Measurements from ENCODE around the gene CISD2. TPM values are rescaled to one million over a fixed set of nuclear protein-coding genes. Genes with fewer than 3 reads are reported as not detected.

The CISD2 gene
- total RNA-seq, 6 donors from 2014 or later, result 1.3 to 30.3 (median 18.3) TPM

- no peak overlapping the region for H3K4me3 ChIP-seq
- H3K9me3 ChIP-seq, result no peaks in the 10 kb centered on the region
- H3K4me1 ChIP-seq, result peaks cover 6 to 13% (median 12%) of the 10 kb centered on the region in 4 donors
- 91 to 100% methylated on average over 1 of the region's 1 CpG for WGBS, 2 donors
- ATAC-seq (ENCODE audit: low FRiP score in 2 of 2) (no peak), DNase-seq (no peak)
- H3K27me3 ChIP-seq, result no peaks in the 10 kb centered on the region
- no peak for TF ChIP-seq POLR2A (IDR thresholded peaks at IDR 0.05)
- no peak for TF ChIP-seq POLR2AphosphoS5 (IDR thresholded peaks at IDR 0.05)
- no peak for TF ChIP-seq CTCF (IDR thresholded peaks at IDR 0.05)
- TF ChIP-seq EP300 (IDR thresholded peaks at IDR 0.05), result no peak
- no peaks in the 10 kb centered on the region for H3K36me3 ChIP-seq
- no peak overlapping the region for H3K27ac ChIP-seq
Measured at GRCh38 chr4:102832667-102833066, 36.1 kb upstream of the CISD2 start.

GRCh38 chr4:102836596-102836995, 32.2 kb upstream of the CISD2 start:
- Histone ChIP-seq H3K9me3 (no peaks in the 10 kb centered on the region), H3K4me3 (no peak overlapping the region), H3K27me3 (no peaks in the 10 kb centered on the region), H3K36me3 (no peaks in the 10 kb centered on the region), H3K4me1 (no peaks in the 10 kb centered on the region), H3K27ac (no peak overlapping the region)
- TF ChIP-seq POLR2A (IDR thresholded peaks at IDR 0.05), result no peak
- TF ChIP-seq CTCF (IDR thresholded peaks at IDR 0.05), result no peak
- TF ChIP-seq EP300 (IDR thresholded peaks at IDR 0.05), result no peak
- TF ChIP-seq POLR2AphosphoS5 (IDR thresholded peaks at IDR 0.05), result no peak
- ATAC-seq (ENCODE audit: low FRiP score in 2 of 2) (no peak), DNase-seq (no peak)
- 96 to 97% methylated on average over 1 of the region's 1 CpG for WGBS, 2 donors

GRCh38 chr4:102842367-102842766, 26.4 kb upstream of the CISD2 start:
- no peaks in the 10 kb centered on the region for H3K27me3 ChIP-seq
- no peaks in the 10 kb centered on the region for H3K36me3 ChIP-seq
- no peaks in the 10 kb centered on the region for H3K9me3 ChIP-seq
- no peaks in the 10 kb centered on the region for H3K4me1 ChIP-seq
- DNase-seq, result no peak
- 85 to 91% methylated on average over 3 of the region's 3 CpGs for WGBS, 2 donors
- no peak for TF ChIP-seq EP300 (IDR thresholded peaks at IDR 0.05)
- no peak for TF ChIP-seq CTCF (IDR thresholded peaks at IDR 0.05)
- no peak for TF ChIP-seq POLR2A (IDR thresholded peaks at IDR 0.05)
- TF ChIP-seq POLR2AphosphoS5 (IDR thresholded peaks at IDR 0.05), result no peak
- no peak overlapping the region for H3K4me3 ChIP-seq
- ATAC-seq (ENCODE audit: low FRiP score in 2 of 2), result no peak
- no peak overlapping the region for H3K27ac ChIP-seq

GRCh38 chr4:102843273-102843672, 25.5 kb upstream of the CISD2 start:
- H3K27ac ChIP-seq, result no peak overlapping the region
- H3K4me1 ChIP-seq, result no peaks in the 10 kb centered on the region
- no peaks in the 10 kb centered on the region for H3K9me3 ChIP-seq
- DNase-seq, result no peak
- no peak overlapping the region for H3K4me3 ChIP-seq
- TF ChIP-seq EP300 (IDR thresholded peaks at IDR 0.05), result no peak
- H3K36me3 ChIP-seq, result no peaks in the 10 kb centered on the region
- H3K27me3 ChIP-seq, result no peaks in the 10 kb centered on the region
- no peak for ATAC-seq (ENCODE audit: low FRiP score in 2 of 2)

- DNase-seq, result no peak
- TF ChIP-seq EP300 (IDR thresholded peaks at IDR 0.05), result no peak
- TF ChIP-seq CTCF (IDR thresholded peaks at IDR 0.05), result no peak
- no peaks in the 10 kb centered on the region for H3K4me1 ChIP-seq
- no peaks in the 10 kb centered on the region for H3K27me3 ChIP-seq
- no peaks in the 10 kb centered on the region for H3K36me3 ChIP-seq
- no peaks in the 10 kb centered on the region for H3K9me3 ChIP-seq
- no peak for ATAC-seq (ENCODE audit: low FRiP score in 2 of 2)
- 94 to 100% methylated on average over 1 of the region's 1 CpG for WGBS, 2 donors
- H3K27ac ChIP-seq, result no peak overlapping the region
- no peak overlapping the region for H3K4me3 ChIP-seq
Measured at GRCh38 chr4:102843938-102844337, 24.9 kb upstream of the CISD2 start.

All from upper lobe of left lung (tissue), 6 donors.